Left renal cortex interstitium (tissue), 4 donors: ENCODE data around the gene OLAH. TPM values are rescaled to one million over a fixed set of nuclear protein-coding genes. Genes with fewer than 3 reads are reported as not detected.

Source experiments
- DNase-seq, 4 donors: peaks; one replicate each; pipeline ENCODE4 v3.0.0-alpha.2; 2013; ENCODE audit warnings: low read depth in 4 of 4, low spot score in 2 of 4, missing footprints in 1 of 4
- polyA plus RNA-seq, 4 donors: library from polyadenylated mRNA; unstranded; fragments of 120-200 nt; gene quantifications; one replicate each; pipeline ENCODE4 v1.2.1, GENCODE V29; 2013; ENCODE audit not compliant: insufficient read length in 4 of 4

Gene OLAH
- polyA plus RNA-seq, 4 donors = 0.55 to 1.0 (median 0.71) TPM

DNA sequence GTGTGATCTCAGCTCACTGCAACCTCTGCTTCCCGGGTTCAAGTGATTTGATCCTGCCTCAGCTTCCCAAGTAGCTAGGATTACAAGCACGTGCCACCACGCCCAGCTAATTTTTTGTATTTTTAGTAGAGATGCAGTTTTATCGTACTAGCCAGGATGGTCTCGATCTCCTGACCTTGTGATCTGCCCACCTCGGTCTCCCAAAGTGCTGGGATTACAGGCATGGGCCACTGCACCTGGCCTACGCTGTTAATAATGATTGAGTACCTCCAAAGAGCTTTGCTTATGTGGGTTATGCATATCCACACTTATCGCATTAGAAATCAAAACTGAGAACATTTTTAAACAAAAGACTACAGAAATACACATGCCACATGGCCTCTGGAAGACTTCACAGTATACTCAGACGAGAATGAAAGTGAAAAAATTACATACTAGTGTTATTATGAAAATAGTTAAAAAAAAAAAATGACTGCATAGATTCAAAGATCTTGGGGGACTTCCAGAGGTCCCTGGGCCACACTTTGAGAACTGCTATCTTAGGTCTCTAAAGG, 78.8 kb downstream of the OLAH start:
- DNase-seq = no peak

Other genes with a start within 250 kb of the OLAH start
- 1 to 10 TPM; 2.1 to 4.1 (median 3.2) TPM for gene CDNF, start 205.9 kb upstream of the OLAH start, polyA plus RNA-seq
- gene HSPA14, start 205.6 kb upstream of the OLAH start, polyA plus RNA-seq = 10 to 100 TPM; 17.1 to 25.8 (median 20.6) TPM
- gene MSANTD7, start 205.6 kb upstream of the OLAH start, polyA plus RNA-seq = 10 to 100 TPM; 13.7 to 17.6 (median 16.7) TPM
- gene SUV39H2, start 165.1 kb upstream of the OLAH start, polyA plus RNA-seq = 10 to 100 TPM; 17.3 to 21.3 (median 18.5) TPM
- gene DCLRE1C, start 89.8 kb upstream of the OLAH start, polyA plus RNA-seq = 10 to 100 TPM; 12.8 to 20.5 (median 16.7) TPM
- gene MEIG1, start 84.6 kb upstream of the OLAH start, polyA plus RNA-seq = 1 to 10 TPM in 3 of 4 donors, under 1 TPM in 1; 0.86 to 1.6 (median 1.4) TPM
- gene ACBD7, start 44.8 kb downstream of the OLAH start, polyA plus RNA-seq = 1 to 10 TPM; 5.5 to 8.0 (median 6.8) TPM
- 10 to 100 TPM; 26.0 to 32.2 (median 28.8) TPM for gene RPP38, start 53.4 kb downstream of the OLAH start, polyA plus RNA-seq
- gene NMT2, start 124.8 kb downstream of the OLAH start, polyA plus RNA-seq = 10 to 100 TPM; 29.2 to 41.0 (median 33.1) TPM